HEK293 (cell line): ENCODE results near the gene SNX4.

Experiments
- CTCF ChIA-PET: fragments of 350-600 bp; formaldehyde crosslinking; extraction: SDS; loops from one replicate; lab custom pipeline; 2021; ENCODE audit warnings: antibody characterized with exemption; lab: Yijun Ruan, JAX
- POLR2A ChIA-PET: fragments of 300-600 bp; formaldehyde crosslinking; extraction: SDS; loops from one replicate; lab custom pipeline; 2020; ENCODE audit warnings: antibody characterized with exemption, inconsistent platforms; lab: Yijun Ruan, JAX
- H3K27ac ChIP-seq: fragments of 200-500 bp; sonication (Bioruptor generic); 2 replicates; pipeline ENCODE4 v1.5.1; 2014; ENCODE audit warnings: low read depth, low read length, control low read depth, inconsistent platforms; ENCODE audit errors: extremely low read depth
- H3K36me3 ChIP-seq, 2 experiments: fragments of 200-500 bp in 1 of 2; sonication (Bioruptor generic) in 1 of 2; 1 replicate in 1 of 2; 2 replicates in 1 of 2; pipeline ENCODE4 v1.5.1; 2014 to 2017; ENCODE audit warnings: inconsistent platforms in 2 of 2, low read length in 2 of 2; ENCODE audit not compliant: control insufficient read depth in 2 of 2, insufficient read depth in 1 of 2
- H3K4me1 ChIP-seq: fragments of 200-500 bp; sonication (Bioruptor generic); 2 replicates; pipeline ENCODE4 v1.5.1; 2014; ENCODE audit warnings: mild to moderate bottlenecking, low read length, inconsistent platforms; ENCODE audit not compliant: control insufficient read depth, insufficient read depth
- H3K4me3 ChIP-seq: 2 replicates; pipeline ENCODE4 v1.5.1; 2011; ENCODE audit warnings: low read depth, mild to moderate bottlenecking, control low read depth, low read length, moderate library complexity
- H3K9me3 ChIP-seq: fragments of 200-500 bp; sonication (Bioruptor generic); 2 replicates; pipeline ENCODE4 v1.5.1; 2014; ENCODE audit warnings: low read depth, low read length, inconsistent platforms; ENCODE audit not compliant: control insufficient read depth, insufficient read depth
- CTCF ChIP-seq: fragments of 450-650 bp; formaldehyde crosslinking; IDR thresholded peaks from 2 replicates; pipeline ENCODE4 v1.5.1; 2016; ENCODE audit warnings: missing biosample characterization, missing genetic modification characterization
- GLI4 ChIP-seq: fragments of 450-650 bp; formaldehyde crosslinking; IDR thresholded peaks from 2 replicates; pipeline ENCODE4 v1.5.1; 2016; ENCODE audit warnings: missing biosample characterization, missing genetic modification characterization
- MEIS1 ChIP-seq: sonication (generic); formaldehyde crosslinking; IDR thresholded peaks from 2 replicates; pipeline ENCODE4 v1.8.1; 2022; ENCODE audit warnings: missing genetic modification reagents, mild to moderate bottlenecking, borderline replicate concordance
- PATZ1 ChIP-seq: fragments of 450-650 bp; formaldehyde crosslinking; IDR thresholded peaks from 2 replicates; pipeline ENCODE4 v1.5.1; 2016; ENCODE audit warnings: missing biosample characterization, missing genetic modification characterization
- TCF7L2 ChIP-seq: IDR thresholded peaks from 2 replicates; pipeline ENCODE4 v1.6.1; 2011; ENCODE audit warnings: low read depth, mild to moderate bottlenecking, inconsistent platforms, low read length, moderate library complexity, borderline replicate concordance
- ZNF155 ChIP-seq: fragments of 450-650 bp; formaldehyde crosslinking; IDR thresholded peaks from 2 replicates; pipeline ENCODE4 v1.5.1; 2016; ENCODE audit warnings: missing biosample characterization, missing genetic modification characterization
- ZNF223 ChIP-seq: fragments of 450-650 bp; formaldehyde crosslinking; IDR thresholded peaks from 2 replicates; pipeline ENCODE4 v1.5.1; 2016; ENCODE audit warnings: missing biosample characterization, missing genetic modification characterization
- ZNF350 ChIP-seq: fragments of 450-650 bp; formaldehyde crosslinking; IDR thresholded peaks from 2 replicates; pipeline ENCODE4 v1.5.0; 2017; ENCODE audit warnings: missing biosample characterization, mild to moderate bottlenecking, missing genetic modification characterization
- ZNF354C ChIP-seq: fragments of 450-650 bp; formaldehyde crosslinking; IDR thresholded peaks from 2 replicates; pipeline ENCODE4 v1.5.1; 2016; ENCODE audit warnings: missing biosample characterization, missing genetic modification characterization, low read depth, borderline replicate concordance
- ZNF510 ChIP-seq: fragments of 450-650 bp; formaldehyde crosslinking; IDR thresholded peaks from 2 replicates; pipeline ENCODE4 v1.5.1; 2018; ENCODE audit warnings: mild to moderate bottlenecking, missing genetic modification characterization, missing biosample characterization; ENCODE audit not compliant: insufficient replicate concordance
- ZNF529 ChIP-seq: fragments of 450-650 bp; formaldehyde crosslinking; IDR thresholded peaks from 2 replicates; pipeline ENCODE4 v1.5.1; 2017; ENCODE audit warnings: missing genetic modification characterization, missing biosample characterization; ENCODE audit not compliant: insufficient replicate concordance
- ZNF585B ChIP-seq: fragments of 450-650 bp; formaldehyde crosslinking; IDR thresholded peaks from 2 replicates; pipeline ENCODE4 v1.5.1; 2016; ENCODE audit warnings: missing biosample characterization, missing genetic modification characterization
- ZNF623 ChIP-seq: fragments of 450-650 bp; formaldehyde crosslinking; IDR thresholded peaks from 2 replicates; pipeline ENCODE4 v1.5.1; 2016; ENCODE audit warnings: missing biosample characterization, missing genetic modification characterization
- ZNF645 ChIP-seq: fragments of 450-650 bp; formaldehyde crosslinking; IDR thresholded peaks from 2 replicates; pipeline ENCODE4; 2016; ENCODE audit warnings: missing biosample characterization, missing genetic modification characterization
- ZNF704 ChIP-seq: fragments of 450-650 bp; formaldehyde crosslinking; IDR thresholded peaks from 2 replicates; pipeline ENCODE4 v1.5.1; 2016; ENCODE audit warnings: missing biosample characterization, missing genetic modification characterization
- ZSCAN16 ChIP-seq: fragments of 450-650 bp; formaldehyde crosslinking; IDR thresholded peaks from 2 replicates; pipeline ENCODE4 v1.5.1; 2016; ENCODE audit warnings: missing biosample characterization, missing genetic modification characterization

The SNX4 gene

GRCh38 chr3:125470671-125471070 is 49.3 kb downstream of the SNX4 start:
- no peak overlapping the region for H3K27ac ChIP-seq
- H3K4me3 ChIP-seq: no peak overlapping the region
- peaks cover 24 to 74% of the 10 kb centered on the region in 2 experiments for H3K36me3 ChIP-seq
- no peak for TF ChIP-seq TCF7L2
- TF ChIP-seq ZNF623 (tag by site-specific recombination): no peak
- no peak for TF ChIP-seq ZNF510 (tag by site-specific recombination)
- TF ChIP-seq ZNF529 (tag by site-specific recombination): no peak
- no peak for TF ChIP-seq GLI4 (tag by site-specific recombination)
- no peaks in the 10 kb centered on the region for H3K4me1 ChIP-seq
- ChIA-PET POLR2A (no interaction called here), CTCF (no interaction called here)
- no peaks in the 10 kb centered on the region for H3K9me3 ChIP-seq

GRCh38 chr3:125462722-125463299 is 57.2 kb downstream of the SNX4 start:
- H3K4me1 ChIP-seq: peaks cover 2% of the 10 kb centered on the region; the same call in 1 of the 2 replicates
- TF ChIP-seq ZNF354C (tag by site-specific recombination): no peak
- TF ChIP-seq ZNF350 (tag by site-specific recombination): no peak
- TF ChIP-seq MEIS1 (CRISPR knock-in tag): no peak
- TF ChIP-seq ZNF704: no peak
- TF ChIP-seq ZNF155 (tag by site-specific recombination): no peak
- no peak for TF ChIP-seq PATZ1 (tag by site-specific recombination)
- no peak for TF ChIP-seq CTCF (tag by site-specific recombination)
- TF ChIP-seq ZNF223 (tag by site-specific recombination): no peak
- no peaks in the 10 kb centered on the region for H3K9me3 ChIP-seq
- peaks cover 16 to 50% of the 10 kb centered on the region in 2 experiments; a peak in 2 of 3 replicates for H3K36me3 ChIP-seq
- ChIA-PET POLR2A (no interaction called here), CTCF (no interaction called here)
- no peak overlapping the region for H3K27ac ChIP-seq
- H3K4me3 ChIP-seq: no peak overlapping the region

- no peak for TF ChIP-seq ZSCAN16 (tag by site-specific recombination)
- TF ChIP-seq MEIS1 (CRISPR knock-in tag): no peak
- TF ChIP-seq ZNF645: no peak
- no peak for TF ChIP-seq ZNF585B (tag by site-specific recombination)
- Histone ChIP-seq H3K4me1 (peaks cover 2% of the 10 kb centered on the region; the same call in 1 of the 2 replicates), H3K36me3 (peaks cover 9 to 52% of the 10 kb centered on the region in 2 experiments; a peak in 2 of 3 replicates), H3K4me3 (no peak overlapping the region), H3K27ac (no peak overlapping the region), H3K9me3 (no peaks in the 10 kb centered on the region)
- ChIA-PET CTCF (no interaction called here), POLR2A (no interaction called here)
These were observed 58.1 kb downstream of the SNX4 start for GRCh38 chr3:125461896-125462295.
